ENCODE measurements around the gene LIPG. TPM values are rescaled to one million over a fixed set of nuclear protein-coding genes. Genes with fewer than 3 reads are reported as not detected.

Gene LIPG
- total RNA-seq, 4 donors from 2014 or later = 230 to 981 (median 515) TPM

DNA sequence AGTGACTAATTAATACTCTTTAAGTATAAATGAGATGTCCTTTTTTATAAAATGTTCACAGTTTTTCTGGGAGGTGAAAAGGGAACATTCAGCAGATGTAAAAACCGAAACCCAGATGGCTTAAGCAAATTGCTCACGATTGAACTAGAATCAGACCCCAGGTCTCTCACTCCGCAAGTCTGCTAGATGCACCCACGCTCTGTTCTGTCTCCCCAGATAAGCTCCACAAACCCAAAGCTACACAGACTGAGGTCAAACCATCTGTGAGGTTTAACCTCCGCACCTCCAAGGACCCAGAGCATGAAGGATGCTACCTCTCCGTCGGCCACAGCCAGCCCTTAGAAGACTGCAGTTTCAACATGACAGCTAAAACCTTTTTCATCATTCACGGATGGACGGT, 3.2 kb downstream of the LIPG start:
- TF ChIP-seq POLR2A (IDR thresholded peaks at IDR 0.05) (no peak), CTCF (IDR thresholded peaks at IDR 0.05) (no peak)
- H3K4me3 ChIP-seq (replicated peaks in 1 of 3) = peak overlapping the region in 2 of 3 donors; percentile 54 to 77
- H3K27me3 ChIP-seq = no peaks in the 10 kb centered on the region
- peaks cover 31 to 43% of the 10 kb centered on the region in 2 donors for H3K36me3 ChIP-seq
- DNase-seq = peak in 1 of 2 donors; percentile 32
- intact Hi-C loops (cut with DNase I) = no loop called here
- H3K4me1 ChIP-seq = peaks cover 34 to 52% of the 10 kb centered on the region in 2 donors
- H3K27ac ChIP-seq = peak overlapping the region in 1 of 3 donors; percentile 31
- no peaks in the 10 kb centered on the region for H3K9me3 ChIP-seq
- 39 to 57% methylated on average over 9 of the region's 9 CpGs for WGBS, 2 donors

GRCh38 chr18:49565612-49566011, 3.8 kb downstream of the LIPG start:
- Histone ChIP-seq H3K27ac (peak overlapping the region in 2 of 3 donors; percentile 0 to 31), H3K9me3 (no peaks in the 10 kb centered on the region), H3K27me3 (no peaks in the 10 kb centered on the region), H3K4me3 (replicated peaks in 1 of 3) (peak overlapping the region in 1 of 3 donors; percentile 54), H3K4me1 (peaks cover 31 to 52% of the 10 kb centered on the region in 2 donors), H3K36me3 (peaks cover 31 to 48% of the 10 kb centered on the region in 2 donors)
- DNase-seq = peak; percentile 91 to 95
- intact Hi-C loops (cut with DNase I) = no loop called here
- TF ChIP-seq POLR2A (IDR thresholded peaks at IDR 0.05) (peak in 1 of 2 donors; percentile 27), CTCF (IDR thresholded peaks at IDR 0.05) (peak in 1 of 6 experiments; percentile 18)
- 15 to 32% methylated on average over 5 of the region's 5 CpGs for WGBS, 2 donors

- H3K27ac ChIP-seq = peak overlapping the region in 2 of 3 donors; percentile 7 to 30
- H3K27me3 ChIP-seq = no peaks in the 10 kb centered on the region
- intact Hi-C loops (cut with DNase I) = no loop called here
- no peak for DNase-seq
- H3K9me3 ChIP-seq = no peaks in the 10 kb centered on the region
- H3K4me3 ChIP-seq (replicated peaks in 1 of 3) = peak overlapping the region in 1 of 3 donors; percentile 1
- peaks cover 35 to 50% of the 10 kb centered on the region in 2 donors for H3K4me1 ChIP-seq
- TF ChIP-seq CTCF (IDR thresholded peaks at IDR 0.05) = no peak
- no peak for TF ChIP-seq POLR2A (IDR thresholded peaks at IDR 0.05)
- H3K36me3 ChIP-seq = peaks cover 33 to 55% of the 10 kb centered on the region in 2 donors
- WGBS, 2 donors = 67 to 81% methylated on average over 3 of the region's 3 CpGs
Measured at GRCh38 chr18:49566217-49566770, 4.4 kb downstream of the LIPG start.

DNA sequence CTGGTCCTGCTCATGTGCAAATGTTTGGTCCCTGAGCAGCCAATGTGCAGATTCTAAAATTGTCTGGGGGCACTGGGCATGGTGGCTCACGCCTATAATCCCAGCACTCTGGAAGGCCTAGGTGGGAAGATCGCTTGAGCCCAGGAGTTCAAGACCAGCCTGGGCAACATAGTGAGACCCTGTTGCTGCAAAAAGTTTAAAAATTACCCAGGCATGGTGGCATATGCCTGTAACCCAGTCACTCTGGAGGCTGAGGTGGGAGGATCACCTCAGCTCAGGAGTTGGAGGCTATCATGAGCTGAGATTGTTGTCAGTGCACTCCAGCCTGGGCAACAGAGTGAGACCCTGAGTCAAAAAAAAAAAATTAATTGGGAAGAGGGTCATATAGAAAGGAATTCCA, 5.1 kb downstream of the LIPG start:
- no peaks in the 10 kb centered on the region for H3K9me3 ChIP-seq
- peaks cover 42 to 55% of the 10 kb centered on the region in 2 donors for H3K4me1 ChIP-seq
- no peak for DNase-seq
- no peak overlapping the region for H3K4me3 ChIP-seq (replicated peaks in 1 of 3)
- no peak for TF ChIP-seq CTCF (IDR thresholded peaks at IDR 0.05)
- no peak for TF ChIP-seq POLR2A (IDR thresholded peaks at IDR 0.05)
- WGBS, 2 donors = 45 to 75% methylated on average over 2 of the region's 2 CpGs
- H3K27ac ChIP-seq = peak overlapping the region in 2 of 3 donors; percentile 7 to 30
- intact Hi-C loops (cut with DNase I) = no loop called here
- H3K27me3 ChIP-seq = no peaks in the 10 kb centered on the region
- peaks cover 37 to 62% of the 10 kb centered on the region in 2 donors for H3K36me3 ChIP-seq

DNA sequence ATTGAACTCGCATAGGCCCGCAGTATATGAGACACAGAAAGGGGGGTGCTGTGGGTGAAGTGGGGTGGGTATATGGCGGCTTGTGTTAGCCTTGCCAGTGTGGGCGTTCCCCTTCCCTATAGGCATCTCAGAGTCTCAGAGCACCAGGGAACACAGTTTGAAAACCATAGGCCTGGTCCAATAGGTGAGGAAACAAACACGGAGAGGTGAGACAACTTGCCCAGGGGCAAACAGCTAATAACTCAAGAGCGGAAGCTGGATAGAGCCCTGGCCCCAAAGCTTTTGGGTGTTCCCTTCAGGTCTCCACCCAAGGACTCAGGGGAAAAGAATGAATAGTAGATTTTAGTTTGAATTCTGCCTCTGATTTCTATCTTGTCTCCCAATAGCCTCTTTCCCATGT, 7.9 kb downstream of the LIPG start:
- Histone ChIP-seq H3K36me3 (peaks cover 37 to 87% of the 10 kb centered on the region in 2 donors), H3K27ac (peak overlapping the region in 1 of 3 donors; percentile 58), H3K4me1 (peaks cover 43 to 69% of the 10 kb centered on the region in 2 donors), H3K4me3 (replicated peaks in 1 of 3) (no peak overlapping the region), H3K9me3 (no peaks in the 10 kb centered on the region), H3K27me3 (no peaks in the 10 kb centered on the region)
- no peak for DNase-seq
- TF ChIP-seq CTCF (IDR thresholded peaks at IDR 0.05) (no peak), POLR2A (IDR thresholded peaks at IDR 0.05) (no peak)
- intact Hi-C loops (cut with DNase I) = no loop called here
- WGBS, 2 donors = 76 to 86% methylated on average over 6 of the region's 6 CpGs
